Measurements from ENCODE around the gene SZRD1.

SZRD1 gene

DNA sequence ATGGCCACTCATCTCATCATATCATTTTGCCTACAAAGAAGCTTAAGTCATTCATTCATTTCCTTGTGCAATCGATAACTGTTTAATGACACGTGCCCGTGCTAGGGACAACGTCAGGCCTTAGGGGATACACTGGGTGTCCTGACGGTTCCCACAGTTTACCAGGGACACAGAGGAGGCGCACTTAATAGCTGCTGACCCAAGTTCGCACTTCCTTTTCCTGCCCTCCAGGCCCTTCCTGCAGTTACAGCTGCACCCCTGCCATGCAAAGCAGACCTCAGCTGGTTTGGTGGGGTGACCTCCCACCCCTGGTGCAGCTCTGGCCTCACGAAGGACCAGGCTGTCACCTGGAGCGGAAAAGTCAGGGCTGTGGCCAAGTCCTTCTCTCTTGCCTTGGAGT lies 66.0 kb downstream of the SZRD1 start:
- no peaks in the 10 kb centered on the region for H3K27me3 ChIP-seq
- no peaks in the 10 kb centered on the region for H3K9me3 ChIP-seq
- H3K4me3 ChIP-seq (ENCODE audit: low read depth in 1 of 2, low read length in 1 of 2): no peak overlapping the region
- no peaks in the 10 kb centered on the region for H3K36me3 ChIP-seq
- no peaks in the 10 kb centered on the region for H3K4me1 ChIP-seq (ENCODE audit: control insufficient read depth in 1 of 2, insufficient read depth in 1 of 2, low read depth in 1 of 2, low read length in 1 of 2)
- H3K27ac ChIP-seq: no peak overlapping the region
- TF ChIP-seq, protein P1, sequence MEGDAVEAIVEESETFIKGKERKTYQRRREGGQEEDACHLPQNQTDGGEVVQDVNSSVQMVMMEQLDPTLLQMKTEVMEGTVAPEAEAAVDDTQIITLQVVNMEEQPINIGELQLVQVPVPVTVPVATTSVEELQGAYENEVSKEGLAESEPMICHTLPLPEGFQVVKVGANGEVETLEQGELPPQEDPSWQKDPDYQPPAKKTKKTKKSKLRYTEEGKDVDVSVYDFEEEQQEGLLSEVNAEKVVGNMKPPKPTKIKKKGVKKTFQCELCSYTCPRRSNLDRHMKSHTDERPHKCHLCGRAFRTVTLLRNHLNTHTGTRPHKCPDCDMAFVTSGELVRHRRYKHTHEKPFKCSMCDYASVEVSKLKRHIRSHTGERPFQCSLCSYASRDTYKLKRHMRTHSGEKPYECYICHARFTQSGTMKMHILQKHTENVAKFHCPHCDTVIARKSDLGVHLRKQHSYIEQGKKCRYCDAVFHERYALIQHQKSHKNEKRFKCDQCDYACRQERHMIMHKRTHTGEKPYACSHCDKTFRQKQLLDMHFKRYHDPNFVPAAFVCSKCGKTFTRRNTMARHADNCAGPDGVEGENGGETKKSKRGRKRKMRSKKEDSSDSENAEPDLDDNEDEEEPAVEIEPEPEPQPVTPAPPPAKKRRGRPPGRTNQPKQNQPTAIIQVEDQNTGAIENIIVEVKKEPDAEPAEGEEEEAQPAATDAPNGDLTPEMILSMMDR (IDR thresholded peaks at IDR 0.05): no peak

DNA sequence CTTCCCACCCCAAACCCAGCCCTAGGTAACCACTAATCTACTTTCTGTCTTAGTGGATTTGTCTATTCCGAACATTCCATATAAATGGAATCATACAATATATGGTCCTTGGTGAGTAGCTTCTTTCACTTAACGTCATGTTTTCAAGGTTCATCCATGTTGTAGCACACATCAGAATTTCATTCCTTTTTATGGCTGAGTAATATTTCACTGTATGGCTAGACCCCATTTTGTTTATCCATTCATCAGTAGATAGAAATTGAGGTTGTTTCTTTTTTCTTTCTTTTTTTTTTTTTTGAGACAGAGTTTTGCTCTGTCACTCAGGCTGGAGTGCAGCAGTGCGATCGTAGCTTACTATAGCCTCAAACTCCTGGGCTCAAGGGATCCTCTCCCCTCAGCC lies 67.0 kb downstream of the SZRD1 start:
- Histone ChIP-seq H3K27me3 (no peaks in the 10 kb centered on the region), H3K36me3 (no peaks in the 10 kb centered on the region), H3K27ac (no peak overlapping the region), H3K4me3 (ENCODE audit: low read depth in 1 of 2, low read length in 1 of 2) (no peak overlapping the region), H3K9me3 (no peaks in the 10 kb centered on the region), H3K4me1 (ENCODE audit: control insufficient read depth in 1 of 2, insufficient read depth in 1 of 2, low read depth in 1 of 2, low read length in 1 of 2) (no peaks in the 10 kb centered on the region)
- TF ChIP-seq, protein P1 (IDR thresholded peaks at IDR 0.05): no peak

DNA sequence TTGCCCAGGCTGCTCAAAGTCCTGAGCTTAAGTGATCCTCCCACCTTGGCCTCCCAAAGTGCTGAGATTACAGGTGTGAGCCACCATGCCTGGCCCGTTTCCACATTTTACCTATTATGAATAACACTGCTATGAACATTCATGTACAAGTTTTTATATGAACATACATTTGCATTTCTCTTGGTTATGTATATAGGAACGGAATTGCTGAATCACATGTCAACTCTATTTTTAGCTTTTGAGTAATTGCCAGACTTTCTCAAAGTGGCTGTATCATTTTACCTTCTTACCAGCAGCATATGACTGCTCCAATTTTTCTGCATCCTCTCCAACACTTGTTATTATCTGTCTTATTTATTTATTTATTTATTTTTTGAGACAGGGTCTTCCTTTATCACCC lies 67.5 kb downstream of the SZRD1 start:
- H3K27me3 ChIP-seq: no peaks in the 10 kb centered on the region
- H3K4me3 ChIP-seq (ENCODE audit: low read depth in 1 of 2, low read length in 1 of 2): no peak overlapping the region
- H3K36me3 ChIP-seq: no peaks in the 10 kb centered on the region
- peaks cover 0 to under 1% of the 10 kb centered on the region in 2 experiments for H3K4me1 ChIP-seq (ENCODE audit: control insufficient read depth in 1 of 2, insufficient read depth in 1 of 2, low read depth in 1 of 2, low read length in 1 of 2)
- H3K27ac ChIP-seq: no peak overlapping the region
- TF ChIP-seq, protein P1 (IDR thresholded peaks at IDR 0.05): no peak
- H3K9me3 ChIP-seq: no peaks in the 10 kb centered on the region

DNA sequence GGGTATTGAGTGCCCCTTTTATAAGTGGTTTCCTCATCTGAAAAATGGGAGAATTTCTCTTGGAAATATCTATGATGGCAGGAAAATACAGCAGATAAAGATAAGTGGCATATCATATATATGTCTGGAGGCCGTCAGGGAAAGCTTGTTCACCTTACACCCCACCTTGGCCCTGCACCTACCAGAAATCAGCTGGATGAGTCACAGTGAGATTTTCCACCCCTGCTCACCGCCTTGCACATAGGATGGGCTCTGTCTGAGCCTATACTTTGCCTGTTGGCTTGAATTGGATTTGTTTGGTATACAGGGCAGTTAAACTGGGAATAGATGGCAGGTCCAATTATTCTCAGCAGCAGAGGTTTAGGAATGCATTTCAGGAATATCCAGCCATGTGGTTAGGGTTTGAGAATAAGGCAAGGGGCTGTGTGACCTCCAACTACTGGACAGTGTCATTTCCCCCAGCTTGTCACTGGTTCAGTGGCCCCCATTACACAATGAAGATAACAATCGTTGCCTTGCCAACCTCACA lies 70.0 kb downstream of the SZRD1 start, which contains the start of gene SPATA21:
SPATA21 (minus strand) TSS at position 479 of the 529 bp plus-strand sequence. CDS start 6,053 bp downstream, outside the sequence.
- H3K4me3 ChIP-seq (ENCODE audit: low read depth in 1 of 2, low read length in 1 of 2): no peak within 1 kb of the TSS

DNA sequence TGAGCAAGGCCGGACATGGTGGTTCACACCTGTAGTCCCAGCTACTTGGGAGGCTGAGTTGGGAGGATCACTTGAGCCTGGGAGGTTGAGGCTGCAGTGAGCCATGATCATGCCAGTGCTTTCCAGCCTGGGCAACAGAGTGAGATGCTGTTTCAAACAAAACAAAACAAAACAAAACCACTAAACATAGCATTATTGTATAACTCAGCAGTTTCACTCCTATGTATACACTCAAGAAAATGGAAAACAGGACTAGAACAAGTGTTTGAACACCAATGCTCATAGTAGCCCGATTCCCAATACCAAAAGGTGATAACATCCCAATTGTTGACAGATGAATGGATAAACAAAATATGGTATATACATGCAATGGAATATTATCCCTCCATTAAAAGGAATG lies 71.5 kb downstream of the SZRD1 start:
- no peak overlapping the region for H3K4me3 ChIP-seq (ENCODE audit: low read depth in 1 of 2, low read length in 1 of 2)
- H3K4me1 ChIP-seq (ENCODE audit: control insufficient read depth in 1 of 2, insufficient read depth in 1 of 2, low read depth in 1 of 2, low read length in 1 of 2): peaks cover 18 to 20% of the 10 kb centered on the region in 2 experiments
- TF ChIP-seq, protein P1 (IDR thresholded peaks at IDR 0.05): no peak
- H3K27ac ChIP-seq: no peak overlapping the region
- H3K27me3 ChIP-seq: no peaks in the 10 kb centered on the region
- H3K36me3 ChIP-seq: peaks cover 6% of the 10 kb centered on the region
- no peaks in the 10 kb centered on the region for H3K9me3 ChIP-seq

More for the DNA sequence above, 70.0 kb downstream of the SZRD1 start, which contains the start of gene SPATA21:
- TF ChIP-seq, protein P1 (IDR thresholded peaks at IDR 0.05): no peak
- Histone ChIP-seq H3K36me3 (no peaks in the 10 kb centered on the region), H3K4me1 (ENCODE audit: control insufficient read depth in 1 of 2, insufficient read depth in 1 of 2, low read depth in 1 of 2, low read length in 1 of 2) (peaks cover 18 to 20% of the 10 kb centered on the region in 2 experiments), H3K27ac (no peak within 1 kb of the TSS), H3K27me3 (no peaks in the 10 kb centered on the region), H3K9me3 (no peaks in the 10 kb centered on the region)
